HG03354 (cell line): ENCODE data around the gene ACSL5.
"Not testable (repeated sequence)": the region's sequence is repeated elsewhere in the genome, so short reads cannot be mapped to it uniquely, and the experiment has no call there.

Experiments
- ATAC-seq: cut with Tn5 transposase; IDR thresholded peaks from one replicate; pipeline ENCODE4 v1.9.1; 2021; ENCODE audit warnings: mild to moderate bottlenecking; ENCODE audit not compliant: unreplicated experiment, poor library complexity, severe bottlenecking

ACSL5 gene

GRCh38 chr10:112447620-112447928 lies 73.7 kb downstream of the ACSL5 start:
- ATAC-seq: no peak

GRCh38 chr10:112448888-112449287 lies 75.0 kb downstream of the ACSL5 start:
- ATAC-seq: no peak

DNA sequence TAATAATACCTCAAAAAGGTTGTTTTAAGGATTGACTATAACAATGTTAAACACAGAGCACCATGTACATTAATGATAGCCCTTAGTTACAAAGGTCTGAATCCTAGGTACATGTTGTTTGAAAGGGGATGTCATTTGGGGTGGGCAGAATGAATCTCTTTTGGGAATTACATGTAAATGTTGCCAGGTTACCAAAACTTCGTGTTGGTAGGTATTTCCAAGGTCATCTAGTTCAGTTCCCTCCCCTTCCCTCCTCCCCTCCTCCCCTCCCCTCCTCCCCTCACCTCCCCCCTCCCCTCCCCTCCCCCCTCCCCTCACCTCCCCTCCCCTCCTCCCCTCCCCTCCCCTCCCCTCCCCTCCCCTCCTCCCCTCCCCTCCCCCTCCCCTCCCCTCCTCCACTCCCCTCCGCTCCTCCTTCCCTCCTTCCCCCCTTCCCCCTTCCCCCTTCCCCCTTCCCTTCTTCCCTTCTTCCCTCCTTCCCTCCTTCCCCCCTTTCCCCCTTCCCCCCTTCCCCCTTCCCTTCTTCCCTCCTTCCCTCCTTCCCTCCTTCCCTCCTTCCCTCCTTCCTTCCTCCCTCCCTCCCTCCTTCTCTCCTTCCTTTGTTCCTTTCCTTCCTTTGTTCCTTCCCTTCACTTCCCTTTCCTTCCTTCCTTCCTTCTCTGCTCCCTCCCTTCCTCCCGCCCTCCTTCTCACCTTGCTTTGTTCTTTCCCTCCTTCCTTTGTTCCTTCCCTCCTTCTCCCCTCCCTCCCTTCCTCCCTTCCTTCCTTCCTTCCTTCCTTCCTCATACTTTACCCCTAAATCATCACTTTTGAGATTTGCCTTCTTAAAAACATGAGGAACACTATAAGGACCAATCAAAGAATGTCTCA lies 81.2 kb downstream of the ACSL5 start:
- no peak for ATAC-seq

DNA sequence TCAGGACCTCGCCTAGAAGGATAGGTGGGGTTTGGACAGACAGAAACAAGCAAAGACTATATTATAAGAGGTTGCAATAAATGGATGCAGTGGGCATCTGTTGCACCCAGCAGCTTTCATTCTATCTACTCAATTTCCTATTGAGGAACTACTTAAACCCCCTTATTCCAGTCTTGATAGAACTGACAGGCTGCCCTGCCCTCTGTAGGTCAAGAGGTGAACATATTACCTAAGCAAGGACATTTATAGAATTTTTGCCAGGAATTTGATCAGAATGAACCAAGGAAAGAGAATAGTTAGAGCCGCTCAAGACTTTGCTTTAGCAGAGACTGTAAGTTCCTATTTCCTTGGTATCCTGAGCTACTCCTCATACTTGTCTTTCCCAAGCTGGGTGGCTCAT lies 82.6 kb downstream of the ACSL5 start:
- no peak for ATAC-seq

DNA sequence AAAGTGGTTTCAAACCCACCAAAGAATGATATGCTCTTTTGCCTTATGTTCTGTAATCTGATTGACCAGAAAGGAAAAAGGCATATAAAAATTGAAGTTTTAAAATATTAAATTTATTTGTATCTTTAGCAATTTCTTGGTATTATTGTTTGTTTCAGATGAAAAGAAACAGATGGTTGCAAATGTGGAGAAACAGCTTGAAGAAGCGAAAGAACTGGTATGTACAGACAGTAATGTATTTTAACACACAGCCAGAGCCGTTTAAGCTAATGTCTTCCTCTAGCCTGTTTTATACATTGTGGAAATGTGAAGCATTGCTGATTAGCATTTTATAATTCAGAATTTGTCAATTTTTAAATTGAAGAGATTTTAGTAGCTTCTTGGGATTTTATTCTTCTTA lies 86.5 kb downstream of the ACSL5 start:
- ATAC-seq: no peak

- no peak for ATAC-seq
These were observed 87.3 kb downstream of the ACSL5 start for GRCh38 chr10:112461029-112461887.

GRCh38 chr10:112464074-112464473 lies 90.2 kb downstream of the ACSL5 start:
- ATAC-seq: not testable (repeated sequence)

GRCh38 chr10:112465299-112465883 lies 91.5 kb downstream of the ACSL5 start:
- no peak for ATAC-seq

DNA sequence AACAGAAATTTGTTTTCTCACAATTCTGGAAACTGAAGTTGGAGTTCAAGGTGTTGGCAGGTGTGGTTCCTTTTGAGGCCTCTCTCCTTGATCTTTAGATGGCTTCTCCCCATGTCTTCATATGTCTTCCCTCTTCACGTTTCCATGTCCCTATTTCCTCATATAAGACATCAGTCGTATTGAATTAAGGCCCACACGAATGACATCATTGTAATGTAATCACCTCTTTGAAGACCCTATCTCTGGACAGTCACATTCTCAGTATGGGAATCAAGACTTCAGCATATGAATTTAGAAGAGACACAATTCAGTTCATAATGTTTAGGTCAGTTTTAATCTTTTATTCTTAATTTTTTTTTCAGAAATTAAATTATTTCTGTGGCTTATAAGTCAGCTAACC lies 92.9 kb downstream of the ACSL5 start:
- no peak for ATAC-seq

DNA sequence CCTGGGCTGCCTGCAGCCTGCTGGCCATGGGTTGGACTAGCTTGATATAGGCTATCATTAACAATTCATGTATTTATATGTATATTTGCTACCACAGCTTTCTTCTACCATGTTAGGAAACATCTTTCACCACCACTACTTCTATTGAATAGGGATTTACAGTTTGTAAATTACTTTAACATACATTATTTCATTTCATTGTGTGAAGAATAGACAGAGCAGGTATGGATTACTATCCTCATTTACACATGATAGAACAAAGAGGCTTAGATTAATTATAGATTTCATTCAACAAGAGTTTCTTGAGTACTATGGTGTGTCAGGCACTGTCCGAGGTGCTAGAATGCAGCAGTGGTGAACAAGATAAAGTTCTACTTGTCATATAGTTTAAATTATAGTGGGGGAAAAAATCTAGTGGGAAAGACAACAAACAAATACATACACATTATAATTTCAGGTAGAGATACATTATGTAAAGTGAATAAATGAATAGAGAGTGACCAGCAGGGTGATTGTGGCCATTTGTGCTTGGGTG lies 93.7 kb downstream of the ACSL5 start:
- ATAC-seq: no peak

- peak; percentile 82 for ATAC-seq
These were observed 98.1 kb downstream of the ACSL5 start for GRCh38 chr10:112471878-112472487.

- no peak for ATAC-seq
These were observed 101.8 kb downstream of the ACSL5 start for GRCh38 chr10:112475575-112476218.
